Measurements from ENCODE around the gene WDR27. TPM values are rescaled to one million over a fixed set of nuclear protein-coding genes. Genes with fewer than 3 reads are reported as not detected.

WDR27 gene
- total RNA-seq, 1 experiment from 2014 or later: 18.7 TPM

DNA sequence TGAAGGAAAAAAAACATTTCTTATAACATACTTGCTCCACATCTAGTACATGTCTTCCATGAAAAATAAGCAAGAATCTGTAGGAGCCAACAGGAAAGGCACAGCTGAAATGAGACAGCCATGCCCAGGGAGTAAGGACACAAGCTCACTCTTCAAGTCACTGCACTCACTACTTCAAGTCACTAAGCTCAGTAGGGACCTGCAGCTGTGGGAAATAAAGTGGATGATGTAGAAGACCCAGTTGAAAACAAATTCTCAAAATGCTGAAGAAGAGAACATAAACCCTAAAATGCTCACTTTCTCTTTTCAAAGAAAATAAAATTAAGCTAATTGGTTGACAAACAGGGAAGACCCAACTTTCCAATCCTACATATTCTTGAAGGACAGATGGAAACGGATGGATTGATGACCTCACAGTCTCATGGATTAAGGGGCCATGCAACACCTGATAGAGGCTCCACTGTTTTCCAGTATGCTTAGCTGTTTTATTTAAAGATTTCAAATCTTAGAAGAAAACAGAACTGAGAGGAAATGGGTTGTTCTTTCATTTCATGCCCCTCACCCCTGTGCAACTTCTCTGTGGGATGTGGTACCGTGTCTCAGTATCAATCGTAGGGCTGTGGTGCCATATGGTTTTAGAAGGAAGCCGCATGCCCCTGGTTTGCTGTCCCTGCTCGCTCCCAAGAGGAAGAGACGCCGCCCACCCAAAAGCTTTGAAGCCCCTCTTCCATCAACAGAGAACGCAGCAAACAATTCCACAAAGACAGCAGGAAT, 133.3 kb downstream of the WDR27 start:
- DNase-seq (ENCODE audit: low read depth): no peak

GRCh38 chr6:169567819-169568218, 134.0 kb downstream of the WDR27 start:
- no peak for DNase-seq (ENCODE audit: low read depth)

- DNase-seq (ENCODE audit: low read depth): no peak
Measured at GRCh38 chr6:169566961-169567750, 134.7 kb downstream of the WDR27 start.

DNA sequence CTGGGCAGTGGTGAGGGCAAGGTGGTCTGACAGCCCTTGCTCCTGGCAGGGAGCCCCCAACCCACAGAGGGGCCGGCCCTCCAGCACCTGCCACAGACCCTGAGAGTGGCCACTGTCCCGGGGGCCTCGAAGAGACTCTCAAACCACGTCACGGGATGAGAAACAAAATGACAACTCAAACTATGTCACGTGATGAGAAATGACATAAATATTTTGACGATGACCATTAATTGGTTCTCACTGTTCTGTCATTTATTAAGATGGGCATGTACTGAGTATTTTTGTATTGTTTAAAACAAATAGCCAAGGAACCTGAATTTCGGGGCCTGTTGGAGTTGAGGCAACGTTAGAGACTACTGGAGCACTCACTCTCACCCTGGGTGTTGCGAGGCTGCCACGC, 135.5 kb downstream of the WDR27 start:
- no peak for DNase-seq (ENCODE audit: low read depth)

- DNase-seq (ENCODE audit: low read depth): no peak
Measured at GRCh38 chr6:169564453-169565240, 137.2 kb downstream of the WDR27 start.

DNA sequence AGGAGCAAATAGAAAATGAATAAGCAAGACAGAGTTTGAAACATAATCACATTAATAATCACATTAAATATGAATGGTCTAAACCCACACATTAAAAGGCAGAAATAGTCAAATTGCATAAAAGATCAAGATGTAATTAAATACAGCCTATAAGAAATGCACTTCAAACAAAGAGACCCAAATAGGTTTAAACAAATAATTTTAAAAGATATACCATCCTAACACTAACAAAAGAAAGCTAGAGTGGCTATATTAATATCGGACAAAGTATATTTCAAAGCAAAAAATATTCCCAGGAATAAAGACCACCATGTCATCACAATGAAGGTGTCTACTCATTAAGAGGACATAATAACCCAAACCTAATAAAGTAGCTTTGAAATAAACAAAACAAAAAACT, 140.2 kb downstream of the WDR27 start:
- DNase-seq (ENCODE audit: low read depth): no peak

DNA sequence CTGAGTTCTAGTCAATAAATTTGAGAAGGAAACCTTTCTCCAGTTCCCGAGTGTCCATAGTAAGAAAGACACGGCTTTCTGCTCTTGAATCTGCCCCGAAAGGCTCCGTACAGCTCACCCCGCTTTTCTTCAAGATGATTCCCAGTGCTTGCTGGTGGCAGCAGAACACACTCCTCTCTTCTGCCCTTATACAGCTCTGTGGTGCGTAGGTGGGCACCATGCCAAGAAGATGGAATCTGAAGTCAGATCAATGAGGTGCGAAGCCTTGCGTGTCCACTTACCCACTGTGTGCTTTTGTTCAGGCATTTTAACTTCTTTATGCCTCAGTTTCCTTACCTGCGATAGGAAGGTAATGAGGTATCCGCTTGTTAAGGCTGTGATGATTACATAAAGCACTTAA, 142.2 kb downstream of the WDR27 start:
- no peak for DNase-seq (ENCODE audit: low read depth)

DNA sequence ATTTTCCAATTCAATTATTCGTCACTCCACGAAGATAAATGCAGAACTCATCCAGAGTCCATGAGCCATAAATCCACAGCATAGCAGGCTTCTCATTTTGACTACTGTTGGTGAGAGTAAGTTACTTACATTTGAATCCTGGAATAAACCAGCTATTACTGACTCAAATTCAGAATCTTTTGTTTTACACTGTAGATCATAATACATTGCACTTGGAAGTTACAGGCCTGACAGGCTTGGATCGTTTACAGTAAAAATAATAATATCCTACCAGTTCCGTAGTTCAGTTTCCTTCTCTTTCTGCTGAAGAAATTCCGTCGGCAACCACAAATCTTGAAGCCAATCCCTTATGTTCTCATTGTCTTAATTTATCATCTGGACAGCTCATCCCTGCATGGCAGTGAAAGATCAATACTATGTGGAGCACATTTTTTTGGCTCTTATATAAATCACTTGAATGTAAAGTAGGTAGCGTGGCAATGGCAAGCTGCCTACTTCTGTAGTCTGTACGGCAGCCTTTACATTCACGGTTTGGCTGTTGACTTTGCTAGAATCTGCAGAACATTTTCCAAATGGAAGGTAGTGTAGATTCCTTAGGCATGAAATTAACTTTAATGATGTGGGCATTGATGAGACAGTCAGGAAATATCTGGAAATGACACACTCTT, 142.9 kb downstream of the WDR27 start:
- DNase-seq (ENCODE audit: low read depth): no peak

DNA sequence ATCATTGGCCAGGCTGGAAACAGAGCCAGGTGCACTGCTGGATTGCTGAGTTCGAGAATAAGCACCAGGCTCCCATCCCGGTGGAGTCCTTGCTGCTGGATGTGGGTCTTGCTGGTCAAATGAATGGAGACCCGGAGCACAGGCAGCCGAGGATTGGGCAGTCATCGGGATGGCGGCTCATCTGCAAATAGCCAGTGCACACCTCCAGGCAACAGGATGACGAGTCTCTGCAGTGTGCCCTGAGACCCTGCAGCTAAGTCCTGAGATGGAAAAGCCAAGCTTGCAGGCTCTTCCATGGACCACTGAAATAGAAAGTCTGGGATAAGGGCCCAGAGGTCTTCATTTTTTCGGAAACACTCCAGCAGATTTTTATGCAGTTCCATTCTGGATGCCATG, 143.5 kb downstream of the WDR27 start:
- DNase-seq (ENCODE audit: low read depth): no peak

DNA sequence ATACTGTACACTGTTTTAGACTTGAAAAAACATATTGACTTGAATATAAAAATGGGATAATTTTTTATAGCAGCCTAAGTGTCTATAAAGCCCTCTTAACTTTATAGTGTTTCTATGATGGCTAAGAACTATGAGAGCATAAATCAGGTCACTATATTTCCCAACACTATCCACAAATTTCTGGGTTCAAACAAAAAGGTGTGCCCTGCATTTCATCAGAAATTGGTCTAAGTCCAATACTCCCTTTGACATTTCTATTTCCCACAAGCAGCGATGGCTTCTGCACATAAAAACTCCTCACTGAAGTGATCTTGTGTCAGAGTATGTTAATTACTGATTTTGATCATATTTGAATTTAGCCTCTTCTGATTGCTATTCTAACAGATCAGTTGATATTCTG, 143.9 kb downstream of the WDR27 start:
- no peak for DNase-seq (ENCODE audit: low read depth)

DNA sequence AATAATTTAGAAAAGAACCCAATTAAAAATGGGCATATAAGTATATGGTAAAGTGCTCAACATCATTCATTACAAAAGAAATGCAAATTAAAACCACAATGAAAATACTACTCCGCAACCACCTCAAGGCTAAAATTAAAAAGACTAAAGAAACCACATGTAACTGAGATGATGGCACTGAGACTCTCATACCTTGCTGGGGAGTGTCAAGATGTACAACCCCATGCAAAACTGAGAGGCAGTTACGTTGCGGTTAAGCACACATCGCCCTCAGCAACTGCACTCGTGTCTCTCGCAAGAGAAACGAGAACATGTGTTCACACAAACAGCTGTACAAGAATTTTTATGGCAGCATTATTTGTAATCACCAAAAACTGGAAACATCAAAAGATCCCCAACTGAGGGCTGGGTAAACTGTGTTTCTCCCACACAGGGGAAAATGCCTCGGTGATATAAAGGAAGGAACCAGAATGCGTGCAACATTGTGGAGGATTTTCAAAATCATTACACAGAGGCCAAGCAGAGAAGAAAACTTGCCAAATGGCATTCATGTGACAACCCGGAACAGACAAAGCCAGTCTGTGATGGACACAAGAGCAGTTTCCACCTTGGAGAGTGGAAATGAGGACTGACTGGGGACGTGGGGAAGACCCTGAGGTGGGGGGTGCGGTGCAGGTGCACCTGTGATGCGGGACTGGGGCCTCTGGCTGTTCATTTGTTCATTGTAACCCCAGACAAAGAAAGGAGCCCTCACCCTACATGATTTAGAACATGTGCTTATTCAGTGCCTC, 144.9 kb downstream of the WDR27 start:
- no peak for DNase-seq (ENCODE audit: low read depth)

- no peak for DNase-seq (ENCODE audit: low read depth)
Measured at GRCh38 chr6:169555971-169556617, 145.7 kb downstream of the WDR27 start.

DNA sequence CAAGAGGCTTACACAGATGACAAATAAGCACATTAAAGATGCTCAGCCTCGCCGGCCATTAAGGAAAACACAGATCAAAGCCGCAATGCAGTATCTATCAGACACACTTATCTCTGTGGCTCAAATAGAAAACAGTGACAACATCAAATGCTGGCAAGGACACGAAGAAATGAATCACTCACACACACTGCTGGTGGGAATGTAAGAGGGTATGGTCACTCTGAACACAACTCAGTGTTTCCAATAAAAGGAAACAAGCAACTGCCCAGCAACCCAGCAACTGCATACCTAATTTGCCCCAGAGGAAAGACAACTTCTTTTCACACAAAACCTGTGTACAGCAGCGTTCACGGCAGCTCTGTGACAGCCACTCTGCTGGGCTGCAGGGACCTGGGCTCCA, 155.8 kb downstream of the WDR27 start:
- DNase-seq (ENCODE audit: low read depth): no peak

DNA sequence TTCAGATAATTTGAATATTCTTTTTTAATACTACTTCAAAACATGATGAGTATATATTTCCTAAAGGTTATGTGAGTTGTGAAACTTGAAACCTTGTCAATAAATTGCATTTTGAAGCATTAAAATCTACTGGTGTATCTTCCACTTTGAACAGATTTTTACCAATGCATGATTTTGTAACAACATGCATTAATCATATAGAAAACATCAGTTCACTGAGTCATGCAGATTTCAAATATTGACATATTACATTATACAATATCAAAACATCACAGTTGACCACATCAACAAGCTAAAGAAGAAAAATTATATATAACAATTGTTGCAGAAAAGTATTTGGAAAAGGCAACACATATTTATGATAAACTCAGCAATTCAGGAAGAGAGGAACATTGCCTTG, 158.1 kb downstream of the WDR27 start:
- DNase-seq (ENCODE audit: low read depth): no peak

DNA sequence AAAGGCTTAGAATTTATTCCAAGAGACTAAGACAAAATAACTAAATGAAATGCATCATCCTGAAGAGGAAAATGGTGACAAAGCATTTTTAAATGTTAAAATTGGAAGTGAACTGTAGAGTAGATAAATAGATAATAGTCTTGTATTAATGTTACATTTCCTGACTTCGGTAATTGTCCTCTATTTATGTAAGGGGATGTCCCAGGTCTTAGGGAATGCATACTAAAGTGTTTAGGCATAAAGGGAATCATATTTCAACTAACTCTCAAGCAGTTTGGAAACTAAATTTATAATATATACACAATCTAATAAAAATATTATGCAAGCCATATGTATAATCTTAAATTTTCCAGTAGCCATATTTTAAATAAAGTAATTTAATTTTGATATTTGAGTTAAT, 159.3 kb downstream of the WDR27 start:
- no peak for DNase-seq (ENCODE audit: low read depth)

- peak; percentile 17 for DNase-seq (ENCODE audit: low read depth)
Measured at GRCh38 chr6:169539176-169539897, 162.5 kb downstream of the WDR27 start.

DNA sequence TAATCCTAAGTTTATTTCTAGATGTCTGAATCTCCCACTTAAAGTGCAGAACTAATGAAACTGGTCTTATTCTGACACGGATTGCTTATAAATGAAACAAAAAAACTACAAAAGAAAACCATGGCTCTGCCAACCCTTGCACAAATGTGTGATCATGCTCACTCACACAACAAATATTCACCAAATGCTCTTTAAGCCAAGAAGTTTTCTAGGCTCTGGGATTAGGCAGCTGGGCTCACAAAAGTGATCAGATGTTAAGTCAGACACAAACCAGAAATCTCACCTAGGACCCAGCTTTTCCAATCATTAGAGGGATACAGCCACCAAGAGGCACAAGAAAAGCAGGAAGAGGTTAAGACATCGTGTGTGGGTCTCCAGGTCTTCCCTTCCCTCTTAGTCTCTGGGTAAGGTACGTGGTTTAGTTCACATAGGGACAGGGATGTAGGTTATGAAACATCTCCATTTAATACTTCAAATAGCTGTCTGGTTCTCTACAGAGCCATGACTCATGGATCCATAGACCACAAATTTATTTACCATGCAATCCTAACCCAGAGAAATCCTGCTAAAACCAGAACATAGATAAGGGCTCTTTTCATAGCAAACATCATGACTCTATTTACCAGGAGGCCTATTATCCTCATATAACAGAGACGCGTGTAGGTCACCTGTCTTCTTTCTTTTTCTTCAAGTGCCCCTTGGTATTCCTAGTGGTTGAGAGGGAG, 165.2 kb downstream of the WDR27 start:
- DNase-seq (ENCODE audit: low read depth): peak; percentile 77

DNA sequence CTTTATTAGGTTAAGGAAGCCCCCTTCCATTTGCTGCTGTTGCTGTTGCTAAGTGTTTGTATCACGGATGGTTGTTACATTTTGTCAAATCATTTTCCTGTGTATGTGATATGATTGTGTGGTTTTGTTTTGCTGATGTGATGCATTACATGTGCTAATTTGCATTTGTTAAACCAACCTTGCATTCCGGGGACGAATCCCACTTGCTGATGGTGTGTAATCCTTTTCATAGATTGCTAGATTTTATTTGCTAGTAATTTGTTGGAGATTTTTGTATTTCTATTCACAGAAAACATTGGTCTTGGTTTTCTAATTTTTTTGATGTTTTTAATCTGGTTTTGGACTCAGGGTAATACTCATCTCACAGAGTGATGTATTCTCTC, 167.8 kb downstream of the WDR27 start:
- no peak for DNase-seq (ENCODE audit: low read depth)

Data from HT1080 (cell line).